ENCODE data around the gene PSMA4.
A peak's percentile ranks its signal among the peaks of the same experiment; 100 is the strongest.
"Not testable (repeated sequence)": the region's sequence is repeated elsewhere in the genome, so short reads cannot be mapped to it uniquely, and the experiment has no call there.

PSMA4 gene

GRCh38 chr15:78527325-78527724 lies 12.9 kb upstream of the PSMA4 start:
- TF ChIP-seq Cebpa-rat (IDR thresholded peaks at IDR 0.05) = no peak
- no peak overlapping the region for H3K4me3 ChIP-seq
- H3K36me3 ChIP-seq = no peaks in the 10 kb centered on the region
- no peak overlapping the region for H3K9ac ChIP-seq
- H3K9me3 ChIP-seq = peaks cover 18% of the 10 kb centered on the region
- no peaks in the 10 kb centered on the region for H3K4me1 ChIP-seq
- H4K20me1 ChIP-seq = no peaks in the 10 kb centered on the region
- no peaks in the 10 kb centered on the region for H3K27me3 ChIP-seq
- H3K4me2 ChIP-seq = no peak overlapping the region
- H3K27ac ChIP-seq = no peak overlapping the region

- H3K4me1 ChIP-seq = no peaks in the 10 kb centered on the region
- no peak overlapping the region for H3K4me3 ChIP-seq
These were observed 6.9 kb upstream of the PSMA4 start for GRCh38 chr15:78533331-78533730.

GRCh38 chr15:78536134-78536533 lies 4.1 kb upstream of the PSMA4 start:
- no peak for TF ChIP-seq Cebpa-rat (IDR thresholded peaks at IDR 0.05)
- Histone ChIP-seq H3K9ac (no peak overlapping the region), H4K20me1 (peaks cover 5% of the 10 kb centered on the region), H3K4me2 (no peak overlapping the region), H3K9me3 (no peaks in the 10 kb centered on the region), H3K36me3 (no peaks in the 10 kb centered on the region), H3K27me3 (no peaks in the 10 kb centered on the region), H3K4me1 (0 out of 2 replicates have a peak, but pooled peaks cover 7% of the 10 kb centered on the region), H3K27ac (no peak overlapping the region), H3K4me3 (no peak overlapping the region)

More at GRCh38 chr15:78533331-78533730, 6.9 kb upstream of the PSMA4 start:
- no peak for TF ChIP-seq Cebpa-rat (IDR thresholded peaks at IDR 0.05)
- no peak overlapping the region for H3K4me2 ChIP-seq
- H3K27ac ChIP-seq = no peak overlapping the region
- H3K9ac ChIP-seq = no peak overlapping the region
- no peaks in the 10 kb centered on the region for H3K9me3 ChIP-seq
- no peaks in the 10 kb centered on the region for H3K27me3 ChIP-seq
- H4K20me1 ChIP-seq = no peaks in the 10 kb centered on the region
- no peaks in the 10 kb centered on the region for H3K36me3 ChIP-seq

DNA sequence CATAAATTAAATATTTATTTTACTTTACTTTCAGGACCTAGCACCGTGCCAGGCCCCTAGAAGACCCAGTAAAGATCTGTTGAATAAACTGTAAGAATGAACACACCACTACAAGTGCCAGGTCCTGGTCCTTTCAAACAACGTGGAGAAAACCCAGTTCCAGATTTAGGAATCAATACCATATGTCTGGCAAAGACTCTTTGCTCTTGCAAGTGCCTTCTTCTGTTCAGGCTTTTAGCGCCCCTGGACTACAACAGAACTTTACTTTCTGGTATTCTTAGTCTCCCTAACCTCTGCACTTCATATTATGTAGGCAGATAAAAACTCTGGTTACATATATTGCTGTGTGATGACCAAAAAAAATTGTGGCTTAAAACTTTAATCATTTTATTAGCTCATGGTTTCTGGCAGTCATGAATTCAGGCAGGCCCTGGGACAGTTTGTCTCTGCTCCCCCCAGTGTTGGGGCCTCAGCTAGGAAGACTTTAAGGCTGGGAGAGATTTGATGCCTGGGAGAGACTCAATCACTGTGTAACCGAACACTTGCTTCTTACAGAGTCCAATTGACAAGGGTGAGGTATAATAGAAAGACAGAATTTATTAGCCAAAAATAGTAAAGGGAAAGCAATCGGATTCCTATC lies 2.9 kb upstream of the PSMA4 start:
- Histone ChIP-seq H3K27ac (no peak overlapping the region), H3K27me3 (no peaks in the 10 kb centered on the region), H3K4me2 (no peak overlapping the region), H3K4me3 (no peak overlapping the region), H4K20me1 (peaks cover 17% of the 10 kb centered on the region), H3K36me3 (peaks cover 6% of the 10 kb centered on the region), H3K9ac (no peak overlapping the region), H3K4me1 (peaks cover 18% of the 10 kb centered on the region), H3K9me3 (no peaks in the 10 kb centered on the region)
- no peak for TF ChIP-seq Cebpa-rat (IDR thresholded peaks at IDR 0.05)

GRCh38 chr15:78538358-78538757 lies 1.9 kb upstream of the PSMA4 start:
- TF ChIP-seq Cebpa-rat (IDR thresholded peaks at IDR 0.05) = no peak
- peaks cover 28% of the 10 kb centered on the region for H3K4me1 ChIP-seq
- no peaks in the 10 kb centered on the region for H3K27me3 ChIP-seq
- H3K9me3 ChIP-seq = no peaks in the 10 kb centered on the region
- H3K36me3 ChIP-seq = peaks cover 16% of the 10 kb centered on the region
- no peak overlapping the region for H3K4me2 ChIP-seq
- no peak overlapping the region for H3K27ac ChIP-seq
- H3K9ac ChIP-seq = no peak overlapping the region
- no peak overlapping the region for H3K4me3 ChIP-seq
- H4K20me1 ChIP-seq = peaks cover 27% of the 10 kb centered on the region

- Histone ChIP-seq H3K4me3 (peak overlapping the region; percentile 80), H3K36me3 (peaks cover 28% of the 10 kb centered on the region), H4K20me1 (peaks cover 31% of the 10 kb centered on the region), H3K9ac (peak overlapping the region; percentile 93), H3K27ac (peak overlapping the region; percentile 94), H3K4me1 (peaks cover 30% of the 10 kb centered on the region), H3K4me2 (peak overlapping the region; percentile 96)
- H3K9me3 ChIP-seq, H3K27me3 ChIP-seq: not testable (repeated sequence)
These were observed 642 bp upstream of the PSMA4 start for GRCh38 chr15:78539464-78540140.

GRCh38 chr15:78540871-78541743 lies 863 bp downstream of the PSMA4 start:
- Histone ChIP-seq H3K27ac (peak overlapping the region; percentile 94), H3K9ac (peak overlapping the region; percentile 93), H4K20me1 (peaks cover 38% of the 10 kb centered on the region), H3K4me1 (peaks cover 30% of the 10 kb centered on the region), H3K4me3 (peak overlapping the region; percentile 80), H3K4me2 (peak overlapping the region; percentile 96), H3K27me3 (no peaks in the 10 kb centered on the region), H3K36me3 (peaks cover 43% of the 10 kb centered on the region), H3K9me3 (no peaks in the 10 kb centered on the region)
- no peak for TF ChIP-seq Cebpa-rat (IDR thresholded peaks at IDR 0.05)

- H3K27ac ChIP-seq = peak overlapping the region; percentile 94
- no peaks in the 10 kb centered on the region for H3K27me3 ChIP-seq
- H3K9me3 ChIP-seq = no peaks in the 10 kb centered on the region
- TF ChIP-seq Cebpa-rat (IDR thresholded peaks at IDR 0.05) = no peak
- peak overlapping the region; percentile 96 for H3K4me2 ChIP-seq
- peak overlapping the region; percentile 93 for H3K9ac ChIP-seq
- H4K20me1 ChIP-seq = peaks cover 40% of the 10 kb centered on the region
- peak overlapping the region; percentile 80 for H3K4me3 ChIP-seq
- peaks cover 30% of the 10 kb centered on the region for H3K4me1 ChIP-seq
- peaks cover 49% of the 10 kb centered on the region for H3K36me3 ChIP-seq
These were observed 1.4 kb downstream of the PSMA4 start for GRCh38 chr15:78541744-78542034.

DNA sequence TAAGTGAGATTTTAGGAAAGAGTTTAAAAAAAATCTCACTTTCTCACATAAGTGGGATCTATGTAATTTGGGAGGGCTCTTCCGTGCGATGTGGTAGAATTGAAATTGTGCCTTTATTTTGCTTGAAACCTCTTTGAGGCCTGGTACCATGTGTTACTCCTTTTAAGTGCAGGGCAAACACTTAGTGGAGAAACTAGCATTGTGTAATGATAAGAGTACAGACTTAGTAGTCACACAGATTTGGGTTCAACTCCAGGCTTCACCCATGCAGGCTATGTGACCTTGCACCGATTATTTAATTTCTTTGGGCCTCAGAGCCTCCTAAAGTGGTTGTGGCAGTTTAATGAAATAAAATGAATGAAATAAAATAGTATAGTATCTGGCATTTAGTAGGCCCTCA lies 2.4 kb downstream of the PSMA4 start:
- Histone ChIP-seq H3K27ac (no peak overlapping the region), H3K9me3 (no peaks in the 10 kb centered on the region), H3K4me2 (peak overlapping the region; percentile 96), H3K9ac (no peak overlapping the region), H3K36me3 (peaks cover 59% of the 10 kb centered on the region), H3K4me3 (no peak overlapping the region), H3K27me3 (no peaks in the 10 kb centered on the region), H4K20me1 (peaks cover 46% of the 10 kb centered on the region), H3K4me1 (peaks cover 30% of the 10 kb centered on the region)
- TF ChIP-seq Cebpa-rat (IDR thresholded peaks at IDR 0.05) = no peak

- H3K36me3 ChIP-seq = peaks cover 60% of the 10 kb centered on the region
- H3K9me3 ChIP-seq = no peaks in the 10 kb centered on the region
- H3K4me2 ChIP-seq = no peak overlapping the region
- peaks cover 28% of the 10 kb centered on the region; the same call in 1 of the 2 replicates for H4K20me1 ChIP-seq
- H3K9ac ChIP-seq = no peak overlapping the region
- no peak overlapping the region for H3K27ac ChIP-seq
- H3K27me3 ChIP-seq = no peaks in the 10 kb centered on the region
- H3K4me1 ChIP-seq = no peaks in the 10 kb centered on the region
- no peak overlapping the region for H3K4me3 ChIP-seq
- no peak for TF ChIP-seq Cebpa-rat (IDR thresholded peaks at IDR 0.05)
These were observed 9.9 kb downstream of the PSMA4 start for GRCh38 chr15:78550194-78550593.
